ENCODE data around the gene C4orf54. TPM values are rescaled to one million over a fixed set of nuclear protein-coding genes. Genes with fewer than 3 reads are reported as not detected.

C4orf54 gene
- total and polyA plus RNA-seq, 4 donors: 0.05 to 0.20 (median 0.06) TPM; not detected in 1

- no CpG with 5 or more reads among the region's 3 CpGs for WGBS (ENCODE audit: insufficient coverage)
- H3K36me3 ChIP-seq (ENCODE audit: control insufficient read depth, insufficient read depth, low read length): no peaks in the 10 kb centered on the region
- no peak overlapping the region for H3K27ac ChIP-seq (ENCODE audit: low read depth, low read length)
- H3K9me3 ChIP-seq (ENCODE audit: control insufficient read depth, insufficient read depth, low read length): no peaks in the 10 kb centered on the region
- no peaks in the 10 kb centered on the region for H3K27me3 ChIP-seq (ENCODE audit: control insufficient read depth, insufficient read depth, low read length)
- no peak overlapping the region for H3K4me3 ChIP-seq (ENCODE audit: low read depth, low read length)
- no peak for DNase-seq (ENCODE audit: low read depth in 4 of 6, low spot score in 6 of 6)
- H3K4me1 ChIP-seq (ENCODE audit: control insufficient read depth, insufficient read depth, low read length): no peaks in the 10 kb centered on the region
Observed at GRCh38 chr4:99612281-99612680, 45.3 kb downstream of the C4orf54 start.

GRCh38 chr4:99610605-99611175, 46.9 kb downstream of the C4orf54 start:
- Histone ChIP-seq H3K4me1 (ENCODE audit: control insufficient read depth, insufficient read depth, low read length) (no peaks in the 10 kb centered on the region), H3K27me3 (ENCODE audit: control insufficient read depth, insufficient read depth, low read length) (no peaks in the 10 kb centered on the region), H3K27ac (ENCODE audit: low read depth, low read length) (no peak overlapping the region), H3K9me3 (ENCODE audit: control insufficient read depth, insufficient read depth, low read length) (no peaks in the 10 kb centered on the region), H3K36me3 (ENCODE audit: control insufficient read depth, insufficient read depth, low read length) (no peaks in the 10 kb centered on the region), H3K4me3 (ENCODE audit: low read depth, low read length) (no peak overlapping the region)
- no peak for DNase-seq (ENCODE audit: low read depth in 4 of 6, low spot score in 6 of 6)
- WGBS (ENCODE audit: insufficient coverage): 100% methylated on average over 1 of the region's 5 CpGs

GRCh38 chr4:99608417-99608816, 49.2 kb downstream of the C4orf54 start:
- Histone ChIP-seq H3K27me3 (ENCODE audit: control insufficient read depth, insufficient read depth, low read length) (no peaks in the 10 kb centered on the region), H3K9me3 (ENCODE audit: control insufficient read depth, insufficient read depth, low read length) (no peaks in the 10 kb centered on the region), H3K27ac (ENCODE audit: low read depth, low read length) (no peak overlapping the region), H3K4me3 (ENCODE audit: low read depth, low read length) (no peak overlapping the region), H3K36me3 (ENCODE audit: control insufficient read depth, insufficient read depth, low read length) (no peaks in the 10 kb centered on the region), H3K4me1 (ENCODE audit: control insufficient read depth, insufficient read depth, low read length) (no peaks in the 10 kb centered on the region)
- no peak for DNase-seq (ENCODE audit: low read depth in 4 of 6, low spot score in 6 of 6)
- WGBS (ENCODE audit: insufficient coverage): 88% methylated on average over 1 of the region's 5 CpGs

Other genes with a start within 250 kb of the C4orf54 start
- gene ADH7, start 222.5 kb downstream of the C4orf54 start, total RNA-seq: not detected
- gene ADH7, start 222.5 kb downstream of the C4orf54 start, polyA plus RNA-seq (ENCODE audit: insufficient read length in 2 of 2): not detected
- not detected for gene C4orf17, start 146.8 kb downstream of the C4orf54 start, total RNA-seq
- gene C4orf17, start 146.8 kb downstream of the C4orf54 start, polyA plus RNA-seq (ENCODE audit: insufficient read length in 2 of 2): not detected
- 1 to 10 TPM; 8.9 to 9.1 TPM for gene TRMT10A, start 93.8 kb downstream of the C4orf54 start, total RNA-seq
- gene TRMT10A, start 93.8 kb downstream of the C4orf54 start, polyA plus RNA-seq (ENCODE audit: insufficient read length in 2 of 2): 1 to 10 TPM; 5.3 to 7.4 TPM
- gene MTTP, start 83.0 kb downstream of the C4orf54 start, total RNA-seq: 1 to 10 TPM; 1.6 to 3.1 TPM
- 1 to 10 TPM; 2.6 to 3.3 TPM for gene MTTP, start 83.0 kb downstream of the C4orf54 start, polyA plus RNA-seq (ENCODE audit: insufficient read length in 2 of 2)
- gene DAPP1, start 159.0 kb upstream of the C4orf54 start, total RNA-seq: 1 to 10 TPM; 1.5 to 5.7 TPM
- under 1 TPM; 0.53 to 0.78 TPM for gene DAPP1, start 159.0 kb upstream of the C4orf54 start, polyA plus RNA-seq (ENCODE audit: insufficient read length in 2 of 2)
- 10 to 100 TPM; 52.5 to 67.3 TPM for gene LAMTOR3, start 236.6 kb upstream of the C4orf54 start, total RNA-seq
- gene LAMTOR3, start 236.6 kb upstream of the C4orf54 start, polyA plus RNA-seq (ENCODE audit: insufficient read length in 2 of 2): 10 to 100 TPM; 65.8 to 85.0 TPM